Astrocyte of the cerebellum (primary cell): ENCODE results near the gene PLPP4.

ENCODE experiments used
- DNase-seq: peaks from one replicate; pipeline ENCODE4 v3.0.0-alpha.2; 2011; ENCODE audit warnings: low read depth
- H3K4me3 ChIP-seq: 2 replicates; pipeline ENCODE4 v1.5.1; 2011; ENCODE audit warnings: mild to moderate bottlenecking, low read depth, low read length, moderate library complexity
- in situ Hi-C: cut with HindIII; loops from 2 replicates; pipeline ENCODE4 v1.10.0; 2017; ENCODE audit warnings: low sequenced_read_pairs
- TF ChIP-seq, protein P1 (sequence below): IDR thresholded peaks from 2 replicates; pipeline ENCODE4 v1.5.1; 2012; ENCODE audit warnings: low read length, low read depth, moderate library complexity, mild to moderate bottlenecking; ENCODE audit errors: missing control alignments

Gene PLPP4

DNA sequence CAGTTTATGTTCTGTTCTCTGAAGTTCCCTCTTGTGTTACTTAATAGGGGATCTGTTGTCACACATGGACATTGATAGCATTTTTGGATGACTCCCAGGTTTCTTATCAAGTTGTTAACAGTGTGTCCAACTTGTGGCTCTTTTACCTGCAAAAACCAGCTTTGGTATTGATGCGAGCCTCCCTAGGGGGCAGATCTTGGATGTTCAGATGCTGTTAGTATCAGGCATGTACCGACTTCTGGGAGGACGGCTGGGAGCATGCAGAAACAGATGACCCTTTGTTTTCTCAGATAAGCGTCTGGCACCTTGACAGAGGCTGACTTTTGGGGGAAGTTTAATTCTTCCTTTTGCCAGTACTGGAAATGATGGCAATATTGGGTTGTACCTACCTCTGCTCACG, 2.2 kb downstream of the PLPP4 start:
- DNase-seq, result no peak
- TF ChIP-seq, protein P1, sequence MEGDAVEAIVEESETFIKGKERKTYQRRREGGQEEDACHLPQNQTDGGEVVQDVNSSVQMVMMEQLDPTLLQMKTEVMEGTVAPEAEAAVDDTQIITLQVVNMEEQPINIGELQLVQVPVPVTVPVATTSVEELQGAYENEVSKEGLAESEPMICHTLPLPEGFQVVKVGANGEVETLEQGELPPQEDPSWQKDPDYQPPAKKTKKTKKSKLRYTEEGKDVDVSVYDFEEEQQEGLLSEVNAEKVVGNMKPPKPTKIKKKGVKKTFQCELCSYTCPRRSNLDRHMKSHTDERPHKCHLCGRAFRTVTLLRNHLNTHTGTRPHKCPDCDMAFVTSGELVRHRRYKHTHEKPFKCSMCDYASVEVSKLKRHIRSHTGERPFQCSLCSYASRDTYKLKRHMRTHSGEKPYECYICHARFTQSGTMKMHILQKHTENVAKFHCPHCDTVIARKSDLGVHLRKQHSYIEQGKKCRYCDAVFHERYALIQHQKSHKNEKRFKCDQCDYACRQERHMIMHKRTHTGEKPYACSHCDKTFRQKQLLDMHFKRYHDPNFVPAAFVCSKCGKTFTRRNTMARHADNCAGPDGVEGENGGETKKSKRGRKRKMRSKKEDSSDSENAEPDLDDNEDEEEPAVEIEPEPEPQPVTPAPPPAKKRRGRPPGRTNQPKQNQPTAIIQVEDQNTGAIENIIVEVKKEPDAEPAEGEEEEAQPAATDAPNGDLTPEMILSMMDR, result no peak
- in situ Hi-C loops, result no loop called here
- H3K4me3 ChIP-seq, result peak overlapping the region; percentile 57

DNA sequence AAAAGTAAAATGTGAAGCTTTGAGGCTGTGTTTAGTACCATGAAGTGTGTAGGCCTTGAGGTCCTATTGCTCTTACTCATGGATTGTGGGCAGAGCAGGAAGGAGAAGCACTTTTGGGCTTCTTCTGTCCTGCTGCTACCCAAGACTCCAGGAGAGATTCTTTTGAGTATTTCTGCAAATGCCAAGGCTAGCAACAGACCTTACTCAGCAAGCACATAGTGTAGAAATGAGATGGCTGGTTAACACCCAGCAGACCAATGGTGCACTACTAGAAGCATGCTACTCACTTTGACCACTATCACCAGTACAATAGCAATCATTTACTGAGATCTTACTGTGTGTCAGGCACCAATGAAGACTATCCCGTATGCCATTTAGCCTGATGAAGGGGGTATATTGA, 3.2 kb downstream of the PLPP4 start:
- in situ Hi-C loops, result no loop called here
- TF ChIP-seq, protein P1, result no peak
- no peak overlapping the region for H3K4me3 ChIP-seq
- no peak for DNase-seq

DNA sequence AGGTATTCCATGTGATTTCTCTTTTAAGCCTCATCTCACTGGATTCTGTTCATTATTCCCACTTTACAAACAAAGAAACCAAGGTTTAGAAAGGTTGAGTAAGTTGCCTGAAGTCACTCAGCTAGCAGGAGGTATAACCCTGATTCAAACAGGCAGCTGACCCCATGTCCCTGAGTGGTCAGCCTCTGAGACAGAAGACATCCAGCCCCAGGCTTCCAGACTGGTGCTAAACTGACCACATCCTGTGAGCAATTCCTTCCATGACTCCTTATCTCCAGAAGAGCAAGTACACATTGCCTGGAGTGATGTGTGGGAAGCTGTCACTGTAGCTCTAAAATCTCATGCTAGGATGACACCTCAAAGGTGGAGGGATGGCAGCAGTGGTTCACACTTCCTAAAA, 3.7 kb downstream of the PLPP4 start:
- in situ Hi-C loops, result no loop called here
- TF ChIP-seq, protein P1, result no peak

DNA sequence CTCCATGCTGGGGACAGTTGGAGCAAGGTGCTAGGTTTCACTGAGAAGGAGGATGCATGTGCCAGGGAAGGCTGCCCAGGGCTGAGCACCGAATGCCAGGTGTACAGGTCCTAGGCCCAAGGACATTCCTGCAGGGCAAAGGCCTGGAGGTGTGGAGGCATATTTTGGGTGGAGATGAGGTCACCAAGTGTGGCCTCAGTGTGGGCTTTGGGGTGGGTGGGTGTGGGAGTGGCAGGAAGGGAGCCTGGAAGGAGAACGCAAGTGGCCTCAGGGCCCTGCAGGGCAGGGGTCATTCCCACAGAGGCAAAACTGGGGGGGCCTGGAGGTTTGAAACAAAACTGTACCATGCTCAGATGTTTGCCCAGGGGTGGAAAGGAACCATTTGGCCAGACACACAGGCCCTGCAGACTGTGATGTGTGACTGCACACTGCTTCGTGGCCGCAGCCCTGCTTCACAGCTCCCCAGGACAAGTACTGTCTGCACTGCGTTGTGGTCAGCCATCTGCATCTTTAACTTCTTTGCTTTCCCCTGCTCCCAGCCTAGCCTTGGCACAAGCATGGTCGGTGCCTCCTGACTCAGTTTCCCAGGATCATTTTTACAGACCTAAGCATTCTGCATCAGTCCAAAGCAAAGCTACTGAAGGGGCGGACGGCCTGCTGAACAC, 5.1 kb downstream of the PLPP4 start:
- in situ Hi-C loops, result no loop called here
- no peak overlapping the region for H3K4me3 ChIP-seq
- TF ChIP-seq, protein P1, result no peak
- no peak for DNase-seq

More for the DNA sequence above, 3.7 kb downstream of the PLPP4 start:
- no peak overlapping the region for H3K4me3 ChIP-seq
- DNase-seq, result peak; percentile 78

DNA sequence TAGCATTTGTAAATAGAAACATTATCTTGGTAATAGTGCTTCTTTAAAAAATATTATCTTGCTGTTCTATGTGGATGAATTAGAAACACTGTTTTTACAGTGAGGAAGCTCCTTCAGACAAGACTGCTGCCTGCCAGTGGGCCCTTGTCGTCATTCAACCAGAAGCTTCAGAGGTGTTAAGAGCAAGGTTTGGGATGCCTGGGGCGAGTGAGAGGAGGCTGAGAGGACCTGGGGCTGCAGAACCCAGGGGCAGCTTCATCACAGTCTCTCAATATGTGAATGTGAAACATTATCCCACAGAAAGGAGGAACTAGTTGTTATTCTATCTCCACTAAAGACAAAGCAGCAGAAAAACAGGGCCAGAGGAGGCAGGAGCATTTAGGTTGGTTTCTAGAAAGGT, 8.1 kb downstream of the PLPP4 start:
- DNase-seq, result no peak
- in situ Hi-C loops, result no loop called here
- no peak overlapping the region for H3K4me3 ChIP-seq
- TF ChIP-seq, protein P1, result no peak

DNA sequence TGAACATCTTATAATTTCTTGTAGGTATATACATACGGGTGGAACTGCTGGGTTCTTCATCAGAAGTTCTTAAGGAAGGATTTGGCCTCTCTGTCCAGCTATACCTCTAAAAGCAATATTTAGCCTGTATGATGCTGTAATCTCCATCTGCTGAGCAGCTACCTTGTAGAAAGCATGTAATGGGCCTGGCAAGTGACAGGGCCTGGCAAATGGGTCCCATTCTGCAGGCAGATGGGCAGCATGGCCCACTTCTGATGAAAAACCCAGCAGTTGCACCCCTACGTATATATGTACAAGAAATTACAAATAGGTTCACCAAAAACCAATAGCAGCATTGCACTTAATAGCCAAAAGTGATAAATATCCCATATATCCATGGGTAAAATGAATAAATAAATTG, 9.0 kb downstream of the PLPP4 start:
- in situ Hi-C loops, result no loop called here
- no peak overlapping the region for H3K4me3 ChIP-seq
- TF ChIP-seq, protein P1, result no peak
- DNase-seq, result no peak
